Fibroblast of peridontal ligament (primary cell): ENCODE results near the gene CSRP1.
"Not testable (repeated sequence)": the region's sequence is repeated elsewhere in the genome, so short reads cannot be mapped to it uniquely, and the experiment has no call there.

ENCODE experiments used
- DNase-seq: peaks from one replicate; pipeline ENCODE4 v3.0.0-alpha.2; 2010; ENCODE audit errors: extremely low read depth

The CSRP1 gene

GRCh38 chr1:201497935-201498509 is 8.9 kb downstream of the CSRP1 start:
- DNase-seq, result no peak

GRCh38 chr1:201496296-201496690 is 10.6 kb downstream of the CSRP1 start:
- DNase-seq, result no peak

- peak; percentile 71 for DNase-seq
Observed at GRCh38 chr1:201495551-201496295, 11.2 kb downstream of the CSRP1 start.

GRCh38 chr1:201493757-201494617 is 12.9 kb downstream of the CSRP1 start:
- no peak for DNase-seq

- not testable (repeated sequence) for DNase-seq
Observed at GRCh38 chr1:201493026-201493656, 13.8 kb downstream of the CSRP1 start.

GRCh38 chr1:201491896-201492511 is 14.9 kb downstream of the CSRP1 start:
- DNase-seq, result peak; percentile 46

GRCh38 chr1:201490708-201491131 is 16.2 kb downstream of the CSRP1 start:
- peak; percentile 44 for DNase-seq

- peak; percentile 27 for DNase-seq
Observed at GRCh38 chr1:201489643-201490261, 17.2 kb downstream of the CSRP1 start.

- DNase-seq, result peak; percentile 97
Observed at GRCh38 chr1:201488830-201489589, 17.9 kb downstream of the CSRP1 start.

GRCh38 chr1:201487742-201488141 is 19.2 kb downstream of the CSRP1 start:
- no peak for DNase-seq

GRCh38 chr1:201486187-201486586 is 20.7 kb downstream of the CSRP1 start:
- no peak for DNase-seq

GRCh38 chr1:201485184-201485774 is 21.6 kb downstream of the CSRP1 start:
- no peak for DNase-seq

- no peak for DNase-seq
Observed at GRCh38 chr1:201483373-201483949, 23.5 kb downstream of the CSRP1 start.

- DNase-seq, result no peak
Observed at GRCh38 chr1:201482755-201483154, 24.2 kb downstream of the CSRP1 start.

- peak; percentile 76 for DNase-seq
Observed at GRCh38 chr1:201481761-201482493, 25.0 kb downstream of the CSRP1 start.

GRCh38 chr1:201481004-201481380 is 25.9 kb downstream of the CSRP1 start:
- DNase-seq, result no peak

GRCh38 chr1:201480231-201481003 is 26.5 kb downstream of the CSRP1 start:
- peak; percentile 40 for DNase-seq

GRCh38 chr1:201479201-201479730 is 27.7 kb downstream of the CSRP1 start:
- DNase-seq, result no peak
